Globus pallidus (tissue), 1 donor: ENCODE measurements around the gene ITGAE.
"Not testable (repeated sequence)": the region's sequence is repeated elsewhere in the genome, so short reads cannot be mapped to it uniquely, and the experiment has no call there.

Source experiments
- DNase-seq: peaks from one replicate; pipeline ENCODE4 v3.0.0-alpha.2; 2015; ENCODE audit warnings: low spot score

ITGAE gene

GRCh38 chr17:3761036-3761917, 39.7 kb downstream of the ITGAE start:
- DNase-seq = no peak

- no peak for DNase-seq
Measured at GRCh38 chr17:3759597-3760216, 41.3 kb downstream of the ITGAE start.

- DNase-seq = no peak
Measured at GRCh38 chr17:3755335-3756030, 45.5 kb downstream of the ITGAE start.

DNA sequence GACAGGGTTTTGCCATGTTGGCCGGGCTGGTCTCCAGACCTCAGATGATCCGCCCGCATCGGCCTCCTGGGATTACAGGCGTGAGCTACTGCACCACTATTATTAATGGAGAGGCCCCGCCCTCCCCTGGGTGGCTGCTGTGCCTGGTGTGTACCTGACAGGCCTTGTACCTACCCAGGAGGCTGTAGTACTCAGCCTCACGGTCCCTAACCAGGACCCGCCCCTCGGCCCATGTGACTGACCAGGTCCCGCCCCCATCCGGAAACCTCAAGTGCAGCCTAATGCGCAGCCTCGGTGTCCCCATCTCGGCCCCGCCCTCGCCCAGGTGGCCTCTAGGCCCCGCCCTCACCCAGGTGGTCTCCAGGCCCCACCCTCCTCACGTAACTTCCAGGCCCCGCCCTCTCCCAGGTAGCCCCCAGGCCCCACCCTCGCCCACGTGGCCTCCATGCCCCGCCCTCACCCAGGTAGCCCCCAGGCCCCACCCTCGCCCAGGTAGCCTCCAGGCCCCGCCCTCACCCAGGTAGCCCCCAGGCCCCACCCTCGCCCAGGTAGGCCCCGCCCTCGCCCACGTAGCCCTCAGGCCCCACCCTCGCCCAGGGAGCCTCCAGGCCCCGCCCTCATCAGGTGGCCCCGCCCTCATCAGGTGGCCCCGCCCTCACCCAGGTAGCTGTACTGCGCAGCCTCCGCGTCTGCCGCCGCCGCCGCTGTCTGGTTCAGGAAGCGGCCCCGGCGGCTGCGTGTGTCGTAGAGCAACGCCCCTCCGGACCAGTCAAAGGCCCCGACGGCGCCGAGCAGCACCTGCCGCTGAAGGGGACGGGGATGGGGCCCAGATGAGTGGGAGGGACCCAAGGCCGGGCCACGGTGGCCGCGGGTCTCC, 46.3 kb downstream of the ITGAE start:
- no peak for DNase-seq

DNA sequence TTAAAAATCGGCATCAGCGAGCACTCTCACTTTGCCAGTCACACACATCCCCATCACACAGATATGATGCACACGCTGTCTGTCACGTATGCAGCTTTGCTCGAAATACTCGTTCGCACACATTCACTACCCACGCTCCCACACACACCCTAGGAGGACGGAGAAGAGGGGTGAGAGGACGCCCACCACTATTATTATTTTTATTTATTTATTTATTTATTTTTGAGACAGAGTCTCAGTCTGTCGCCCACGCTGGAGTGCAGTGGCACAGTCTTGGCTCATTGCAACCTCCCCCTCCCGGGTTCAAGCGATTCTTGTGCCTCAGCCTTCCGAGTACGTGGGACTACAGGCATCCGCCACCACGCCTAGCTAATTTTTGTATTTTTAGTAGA, 46.9 kb downstream of the ITGAE start:
- no peak for DNase-seq

GRCh38 chr17:3753624-3754023, 47.4 kb downstream of the ITGAE start:
- DNase-seq = no peak

DNA sequence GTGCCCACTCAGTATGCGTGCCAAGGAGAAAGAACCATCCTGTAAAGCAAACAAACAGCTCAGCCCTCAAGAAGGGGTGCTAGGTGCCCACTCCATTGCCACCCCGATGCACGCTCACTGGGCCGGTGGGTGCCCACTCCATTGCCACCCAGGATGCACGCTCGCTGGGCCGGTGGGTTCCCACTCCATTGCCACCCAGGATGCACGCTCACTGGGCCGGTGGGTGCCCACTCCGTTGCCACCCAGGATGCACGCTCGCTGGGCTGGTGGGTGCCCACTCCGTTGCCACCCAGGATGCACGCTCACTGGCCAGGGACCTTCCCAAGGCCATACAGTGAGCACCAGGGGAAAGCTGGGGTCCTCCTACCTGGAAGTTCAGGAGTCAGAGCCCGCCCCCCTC, 49.2 kb downstream of the ITGAE start:
- no peak for DNase-seq

- DNase-seq = no peak
Measured at GRCh38 chr17:3750926-3751325, 50.1 kb downstream of the ITGAE start.

DNA sequence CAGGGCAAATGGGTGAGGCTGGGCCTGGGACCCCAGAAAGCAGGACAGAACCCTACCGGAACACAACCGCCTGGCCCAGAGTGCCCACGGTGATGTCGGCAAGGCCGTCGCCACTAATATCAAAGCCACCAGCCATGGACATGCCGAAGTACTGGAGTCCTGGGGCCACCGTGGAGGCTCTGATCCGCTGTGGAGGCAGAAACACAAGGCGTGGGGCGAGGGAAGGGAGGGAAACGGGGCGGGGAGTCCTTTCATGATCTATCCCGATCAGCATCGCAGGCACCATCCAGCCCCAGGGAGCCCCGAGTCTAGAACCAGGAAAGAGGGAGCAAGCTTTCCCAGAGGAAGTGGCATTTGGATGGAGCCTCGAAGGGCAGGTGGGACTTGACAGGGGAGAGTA, 50.7 kb downstream of the ITGAE start:
- no peak for DNase-seq

DNA sequence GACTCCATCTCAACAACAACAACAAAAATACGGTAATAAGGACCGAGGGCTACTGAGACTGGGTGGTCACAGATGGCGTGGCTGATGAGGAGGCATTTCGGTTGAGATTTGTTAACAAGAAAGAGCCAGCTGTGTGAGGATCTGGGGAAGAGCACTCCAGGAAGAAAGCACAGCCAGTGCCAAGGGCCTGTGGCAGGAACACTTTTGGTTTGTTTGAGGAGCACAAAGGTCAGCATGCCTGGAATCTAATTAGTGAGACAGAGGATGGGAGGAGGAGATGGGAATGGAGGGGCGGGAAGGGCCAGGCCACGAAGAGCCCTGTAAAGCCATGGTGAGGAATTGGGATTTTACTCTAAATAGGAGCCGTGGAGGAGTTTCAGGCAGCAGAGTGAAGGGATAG, 52.4 kb downstream of the ITGAE start:
- no peak for DNase-seq

- no peak for DNase-seq
Measured at GRCh38 chr17:3747805-3748204, 53.2 kb downstream of the ITGAE start.

- DNase-seq = no peak
Measured at GRCh38 chr17:3745071-3745470, 55.9 kb downstream of the ITGAE start.

DNA sequence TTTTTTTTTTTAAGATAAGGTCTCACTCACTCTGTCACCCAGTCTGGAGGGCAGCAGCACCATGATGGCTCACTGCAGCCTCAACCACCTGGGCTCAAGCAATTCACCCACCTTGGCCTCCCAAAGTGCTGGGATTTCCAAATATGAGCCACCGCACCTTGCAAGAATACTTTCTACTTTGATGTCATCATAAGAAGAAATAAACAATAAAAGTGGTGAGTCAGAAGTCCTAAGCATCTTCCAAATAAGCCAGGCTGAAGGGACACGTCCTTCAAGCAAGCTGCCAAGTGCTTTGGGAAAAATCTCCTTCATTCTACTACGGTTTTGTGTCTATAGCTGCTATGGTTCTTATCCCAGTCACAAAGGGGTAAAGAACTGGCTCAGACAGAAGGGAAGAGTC, 57.0 kb downstream of the ITGAE start:
- DNase-seq = no peak

- no peak for DNase-seq
Measured at GRCh38 chr17:3740611-3741073, 60.3 kb downstream of the ITGAE start.

DNA sequence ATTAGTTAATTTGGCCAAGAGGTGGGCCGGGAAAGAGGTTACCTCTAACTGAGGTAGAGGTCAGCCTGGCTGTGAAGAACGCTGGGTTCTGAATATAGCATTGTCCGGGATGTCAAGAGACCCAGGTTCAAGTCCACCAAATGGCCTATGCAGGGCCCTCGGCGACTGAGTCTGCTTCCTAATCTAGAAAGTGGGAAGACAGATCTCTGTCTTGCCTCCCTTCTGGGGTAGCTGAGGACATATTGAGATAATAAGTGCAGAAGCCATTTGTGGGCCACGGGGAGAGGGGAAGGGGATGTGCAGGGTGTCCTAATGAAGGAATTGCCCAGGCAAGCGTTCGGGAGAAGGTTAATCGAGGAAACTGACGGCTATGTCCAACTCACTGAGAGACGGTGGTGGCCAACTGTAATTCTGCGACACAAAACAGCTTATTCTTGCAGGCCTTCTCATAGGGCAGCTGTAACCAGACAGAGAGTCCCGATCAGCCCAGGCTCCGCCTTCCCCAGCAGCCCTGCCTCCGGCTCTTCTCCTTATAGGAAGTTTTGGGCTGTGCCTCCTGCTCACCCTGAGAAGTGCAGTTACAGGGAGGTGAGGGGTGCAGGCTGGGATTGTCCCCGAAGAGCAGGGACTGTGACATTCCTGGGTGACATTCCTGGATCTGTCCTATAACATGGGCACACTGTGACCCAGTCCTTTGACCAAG, 61.4 kb downstream of the ITGAE start:
- no peak for DNase-seq

GRCh38 chr17:3738562-3739295, 62.3 kb downstream of the ITGAE start:
- peak; percentile 52 for DNase-seq

- DNase-seq = no peak
Measured at GRCh38 chr17:3735515-3735914, 65.5 kb downstream of the ITGAE start.

DNA sequence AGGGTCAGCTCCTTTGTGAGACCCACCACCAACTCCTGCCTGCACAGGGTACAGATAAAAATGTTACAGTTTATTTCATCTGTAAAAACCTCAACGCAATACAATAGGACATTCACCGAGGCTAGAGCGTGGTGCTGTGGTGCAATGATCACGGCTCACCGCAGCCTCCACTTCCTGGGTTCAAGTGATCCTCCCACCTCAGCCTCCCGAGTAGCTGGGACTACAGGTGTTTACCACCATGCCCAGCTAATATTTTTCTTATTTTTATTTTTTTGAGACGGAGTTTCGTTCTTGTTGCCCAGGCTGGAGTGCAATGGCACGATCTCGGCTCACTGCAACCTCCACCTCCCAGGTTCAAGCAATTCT, 66.1 kb downstream of the ITGAE start:
- DNase-seq = not testable (repeated sequence)

GRCh38 chr17:3732210-3732621, 68.8 kb downstream of the ITGAE start:
- DNase-seq = no peak

GRCh38 chr17:3730881-3731429, 70.0 kb downstream of the ITGAE start:
- no peak for DNase-seq
